Measurements from ENCODE around the gene ARSB. TPM values are rescaled to one million over a fixed set of nuclear protein-coding genes. Genes with fewer than 3 reads are reported as not detected.

The ARSB gene
- total RNA-seq, 1 donor from 2014 or later, result 21.6 TPM

- Histone ChIP-seq H3K4me3 (no peak overlapping the region), H3K36me3 (no peaks in the 10 kb centered on the region), H3K27me3 (ENCODE audit: low read depth) (no peaks in the 10 kb centered on the region), H3K4me1 (peaks cover 10% of the 10 kb centered on the region), H3K9me3 (no peaks in the 10 kb centered on the region), H3K27ac (no peak overlapping the region)
- DNase-seq, result no peak
- no peak for TF ChIP-seq CTCF (IDR thresholded peaks at IDR 0.05)
- ATAC-seq, result no peak
- intact Hi-C loops (cut with DNase I), result no loop called here
Measured at GRCh38 chr5:78979117-78979742, 5.9 kb downstream of the ARSB start.

DNA sequence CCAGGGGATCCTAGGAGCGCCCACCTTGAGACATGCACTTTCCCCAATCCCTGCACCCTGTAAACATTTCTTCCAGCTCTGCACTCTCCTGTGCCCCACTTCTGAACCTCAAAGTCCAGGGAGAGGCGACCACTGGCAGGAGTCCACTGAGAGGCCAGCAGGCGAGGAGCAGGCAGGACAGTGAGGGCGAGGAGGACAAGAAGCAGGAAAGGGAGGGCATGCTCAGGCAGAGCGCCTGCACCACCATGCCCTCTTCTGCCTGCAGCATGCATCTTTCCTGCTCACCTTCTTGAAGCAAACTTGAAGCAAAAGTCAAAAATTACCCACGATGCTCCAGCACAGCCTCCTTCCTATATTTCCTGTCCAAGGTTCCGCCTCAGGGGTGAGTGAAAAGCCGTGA, 10.1 kb downstream of the ARSB start:
- H3K4me1 ChIP-seq, result peaks cover 27% of the 10 kb centered on the region
- no peak for DNase-seq
- no peak for TF ChIP-seq CTCF (IDR thresholded peaks at IDR 0.05)
- intact Hi-C loops (cut with DNase I), result no loop called here
- no peaks in the 10 kb centered on the region for H3K27me3 ChIP-seq (ENCODE audit: low read depth)
- ATAC-seq, result no peak
- no peak overlapping the region for H3K4me3 ChIP-seq
- no peaks in the 10 kb centered on the region for H3K36me3 ChIP-seq
- no peak overlapping the region for H3K27ac ChIP-seq
- H3K9me3 ChIP-seq, result no peaks in the 10 kb centered on the region

DNA sequence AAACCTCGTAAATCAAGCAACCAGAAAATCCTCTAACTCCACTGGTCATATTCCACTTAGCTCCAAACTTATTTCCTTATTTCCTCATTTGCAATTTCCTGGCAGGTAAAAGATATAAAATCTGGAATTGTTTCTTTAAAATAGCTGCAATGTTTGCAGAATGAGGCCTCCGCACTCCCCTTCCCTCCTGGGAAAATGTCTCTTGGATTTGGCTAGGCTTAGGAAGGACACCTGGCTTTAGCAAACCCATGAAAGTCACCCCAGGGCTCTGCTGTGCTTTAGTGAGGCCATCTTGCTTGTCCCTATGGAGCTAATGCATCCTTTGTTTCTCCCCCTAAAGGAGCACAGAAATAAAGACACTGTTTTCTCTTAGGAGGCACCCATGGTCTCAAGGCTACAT, 10.5 kb downstream of the ARSB start:
- ATAC-seq (no peak), DNase-seq (no peak)
- Histone ChIP-seq H3K27me3 (ENCODE audit: low read depth) (no peaks in the 10 kb centered on the region), H3K27ac (no peak overlapping the region), H3K4me1 (peaks cover 27% of the 10 kb centered on the region), H3K9me3 (no peaks in the 10 kb centered on the region), H3K4me3 (no peak overlapping the region), H3K36me3 (no peaks in the 10 kb centered on the region)
- no peak for TF ChIP-seq CTCF (IDR thresholded peaks at IDR 0.05)
- intact Hi-C loops (cut with DNase I), result no loop called here

DNA sequence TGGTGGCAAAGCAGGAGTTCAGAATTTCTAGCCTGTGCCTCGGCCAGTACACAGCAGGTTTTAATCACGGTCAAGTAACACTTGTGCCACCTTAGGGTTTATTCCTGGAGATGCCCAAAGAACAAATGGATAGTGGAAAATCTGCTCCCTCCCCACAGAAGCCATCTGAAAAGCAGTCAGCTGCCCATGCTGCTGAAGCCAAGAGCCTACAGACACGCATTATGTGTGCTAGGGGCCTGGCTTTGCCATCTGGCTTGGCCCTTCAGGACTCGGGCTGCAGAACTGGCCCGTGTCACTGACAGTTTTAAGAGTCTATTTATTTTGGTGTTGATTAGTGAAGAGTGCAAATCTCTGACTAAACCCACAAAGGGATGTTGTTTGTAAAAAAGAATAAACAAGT, 11.1 kb downstream of the ARSB start:
- H3K4me1 ChIP-seq, result peaks cover 27% of the 10 kb centered on the region
- H3K4me3 ChIP-seq, result no peak overlapping the region
- no peak for TF ChIP-seq CTCF (IDR thresholded peaks at IDR 0.05)
- no peak overlapping the region for H3K27ac ChIP-seq
- H3K36me3 ChIP-seq, result no peaks in the 10 kb centered on the region
- no peaks in the 10 kb centered on the region for H3K27me3 ChIP-seq (ENCODE audit: low read depth)
- no peak for DNase-seq
- intact Hi-C loops (cut with DNase I), result no loop called here
- H3K9me3 ChIP-seq, result no peaks in the 10 kb centered on the region
- no peak for ATAC-seq

DNA sequence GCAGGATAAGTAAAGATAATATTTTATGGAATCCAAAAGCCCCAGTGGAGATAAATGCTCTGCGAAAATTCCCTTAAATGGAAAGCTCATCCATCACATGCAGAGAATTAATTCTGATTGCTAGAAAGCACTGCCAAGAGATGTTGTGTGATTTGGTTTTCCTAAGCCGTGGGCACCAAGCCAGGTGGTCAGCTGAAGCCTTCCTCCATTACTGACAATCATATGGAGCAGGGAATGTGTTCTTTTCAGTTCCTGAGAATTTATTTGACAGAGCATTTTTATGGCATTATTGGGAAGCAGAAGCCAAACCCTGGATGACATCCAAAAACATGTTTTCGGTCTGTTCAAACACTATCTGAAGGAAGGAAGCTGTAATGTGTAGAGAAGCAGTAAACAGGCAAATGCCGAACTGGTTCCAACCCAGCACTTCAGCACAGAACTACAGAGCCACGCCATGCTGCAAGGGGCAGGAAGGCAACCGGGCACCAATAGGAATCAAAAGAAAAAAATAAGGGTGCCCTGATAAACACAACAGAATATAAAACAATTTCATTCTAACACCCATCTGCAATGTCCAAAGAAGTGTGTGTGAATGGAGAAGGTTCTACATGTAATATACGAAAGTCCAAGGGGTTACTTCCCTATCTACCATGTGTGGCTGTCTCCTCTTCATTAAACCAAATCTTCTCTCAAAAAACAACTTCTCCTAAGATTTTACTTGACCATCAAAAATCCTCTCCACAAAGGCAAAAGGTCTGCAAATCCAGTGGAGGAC, 12.3 kb downstream of the ARSB start:
- no peaks in the 10 kb centered on the region for H3K9me3 ChIP-seq
- TF ChIP-seq CTCF (IDR thresholded peaks at IDR 0.05), result no peak
- intact Hi-C loops (cut with DNase I), result no loop called here
- no peak overlapping the region for H3K27ac ChIP-seq
- no peaks in the 10 kb centered on the region for H3K27me3 ChIP-seq (ENCODE audit: low read depth)
- no peak overlapping the region for H3K4me3 ChIP-seq
- peak; percentile 37 to 44 for ATAC-seq
- DNase-seq, result no peak
- peaks cover 27% of the 10 kb centered on the region for H3K4me1 ChIP-seq
- no peaks in the 10 kb centered on the region for H3K36me3 ChIP-seq
